HFFc6 (cell line): ENCODE data around the gene SLCO6A1. TPM values are rescaled to one million over a fixed set of nuclear protein-coding genes. Genes with fewer than 3 reads are reported as not detected.

Experiments used
- DNase-seq: peaks from one replicate; pipeline ENCODE4 v3.0.0-alpha.2; 2018
- H3K27ac Mint-ChIP-seq: 2 replicates; pipeline ENCODE4 v1.8.0; 2020; ENCODE audit warnings: mild to moderate bottlenecking, mixed read lengths
- H3K27me3 Mint-ChIP-seq: 2 replicates; pipeline ENCODE4 v1.8.0; 2021; ENCODE audit warnings: mild to moderate bottlenecking, moderate library complexity, mixed read lengths; ENCODE audit not compliant: insufficient read depth
- H3K36me3 Mint-ChIP-seq: 2 replicates; pipeline ENCODE4 v1.8.0; 2021; ENCODE audit warnings: low read depth, mixed read lengths
- H3K4me1 Mint-ChIP-seq: 2 replicates; pipeline ENCODE4 v1.8.0; 2020; ENCODE audit warnings: low read depth, mixed read lengths
- H3K4me3 Mint-ChIP-seq: 2 replicates; pipeline ENCODE4 v1.8.0; 2020; ENCODE audit warnings: mild to moderate bottlenecking, moderate library complexity, mixed read lengths
- H3K9me3 Mint-ChIP-seq: 2 replicates; pipeline ENCODE4 v1.8.0; 2020; ENCODE audit warnings: mild to moderate bottlenecking, mixed read lengths
- CTCF ChIP-seq: fragments of 200-600 bp; sonication (generic); IDR thresholded peaks from 2 replicates; pipeline ENCODE4 v1.5.0; 2021; ENCODE audit warnings: antibody characterized with exemption, mild to moderate bottlenecking
- total RNA-seq, 6 experiments: library from RNA; stranded (reverse); fragmentation: NEBNext Ultra II Directional; extraction: Animal tissue kit (Norgen Biotek cat#: 25700); gene quantifications; 2 replicates in 1 of 6; 3 replicates in 5 of 6; pipeline ENCODE4 v1.2.3, GENCODE V29; 2021

SLCO6A1 gene
- total RNA-seq, 6 experiments from 2014 or later = not detected

GRCh38 chr5:102451082-102451481, 47.7 kb downstream of the SLCO6A1 start:
- Mint-ChIP-seq H3K36me3 (0 out of 2 replicates have a peak, but pooled peaks cover 5% of the 10 kb centered on the region), H3K9me3 (peaks cover 48% of the 10 kb centered on the region), H3K4me1 (no peaks in the 10 kb centered on the region), H3K27me3 (no peaks in the 10 kb centered on the region; the same call in 1 of the 2 replicates), H3K27ac (no peak overlapping the region), H3K4me3 (no peak overlapping the region)
- DNase-seq = no peak
- no peak for TF ChIP-seq CTCF

GRCh38 chr5:102450313-102450990, 48.3 kb downstream of the SLCO6A1 start:
- DNase-seq = no peak
- Mint-ChIP-seq H3K27ac (no peak overlapping the region), H3K4me1 (no peaks in the 10 kb centered on the region), H3K4me3 (no peak overlapping the region), H3K9me3 (peaks cover 48% of the 10 kb centered on the region), H3K36me3 (0 out of 2 replicates have a peak, but pooled peaks cover 5% of the 10 kb centered on the region), H3K27me3 (no peaks in the 10 kb centered on the region; the same call in none of the 2 replicates)
- no peak for TF ChIP-seq CTCF

GRCh38 chr5:102433473-102433872, 65.3 kb downstream of the SLCO6A1 start:
- Mint-ChIP-seq H3K36me3 (no peaks in the 10 kb centered on the region), H3K27ac (no peak overlapping the region), H3K4me3 (no peak overlapping the region), H3K4me1 (no peaks in the 10 kb centered on the region), H3K27me3 (no peaks in the 10 kb centered on the region), H3K9me3 (peaks cover 53% of the 10 kb centered on the region)
- TF ChIP-seq CTCF = no peak
- DNase-seq = no peak

GRCh38 chr5:102421647-102422046, 77.2 kb downstream of the SLCO6A1 start:
- Mint-ChIP-seq H3K4me3 (no peak overlapping the region), H3K27ac (no peak overlapping the region), H3K9me3 (peaks cover 45% of the 10 kb centered on the region), H3K27me3 (no peaks in the 10 kb centered on the region), H3K4me1 (no peaks in the 10 kb centered on the region), H3K36me3 (peaks cover 6% of the 10 kb centered on the region; the same call in 1 of the 2 replicates)
- TF ChIP-seq CTCF = no peak
- DNase-seq = no peak

GRCh38 chr5:102418531-102418930, 80.3 kb downstream of the SLCO6A1 start:
- Mint-ChIP-seq H3K4me1 (no peaks in the 10 kb centered on the region), H3K4me3 (no peak overlapping the region), H3K27ac (no peak overlapping the region), H3K9me3 (peaks cover 33% of the 10 kb centered on the region), H3K27me3 (no peaks in the 10 kb centered on the region), H3K36me3 (peaks cover 6% of the 10 kb centered on the region; the same call in 1 of the 2 replicates)
- TF ChIP-seq CTCF = no peak
- DNase-seq = no peak
